Esophagus muscularis mucosa (tissue), 4 donors: ENCODE results near the gene LMNTD1. TPM values are rescaled to one million over a fixed set of nuclear protein-coding genes. Genes with fewer than 3 reads are reported as not detected.

Experiments
- DNase-seq: peaks from one replicate; pipeline ENCODE4 v3.0.0-alpha.2; 2017; ENCODE audit errors: extremely low spot score
- H3K27ac ChIP-seq, 4 donors: fragments of 200-600 bp; sonication (generic); replicated peaks in 1 of 4; 1 replicate in 3 of 4; 2 replicates in 1 of 4; pipeline ENCODE4 v1.5.1; 2016 to 2019; ENCODE audit warnings: mild to moderate bottlenecking in 1 of 4
- H3K27me3 ChIP-seq, 4 donors: fragments of 200-600 bp; sonication (generic); one replicate each; pipeline versions ENCODE4 v1.5.1 to v1.6.0; 2016 to 2019
- H3K36me3 ChIP-seq, 4 donors: fragments of 200-600 bp; sonication (generic); one replicate each; pipeline ENCODE4 v1.5.1; 2016 to 2019
- H3K4me1 ChIP-seq, 4 donors: fragments of 200-600 bp; sonication (generic); one replicate each; pipeline ENCODE4 v1.5.1; 2016 to 2019
- H3K4me3 ChIP-seq, 4 donors: fragments of 200-600 bp; sonication (generic); 1 replicate in 2 of 4; 2 replicates in 2 of 4; pipeline ENCODE4 v1.5.1; 2016 to 2019; ENCODE audit warnings: mild to moderate bottlenecking in 4 of 4, moderate library complexity in 1 of 4
- H3K9me3 ChIP-seq, 4 donors: fragments of 200-600 bp; sonication (generic); 1 replicate in 3 of 4; 2 replicates in 1 of 4; pipeline ENCODE4 v1.5.1; 2016 to 2019
- CTCF ChIP-seq, 3 experiments: fragments of 200-600 bp in 2 of 3; fragments of 450-650 bp in 1 of 3; sonication (generic) in 2 of 3; IDR thresholded peaks; one replicate each; pipeline ENCODE4 v1.5.1; 2017 to 2019; ENCODE audit warnings: antibody characterized with exemption in 3 of 3, mild to moderate bottlenecking in 2 of 3, moderate library complexity in 1 of 3
- EP300 ChIP-seq: sonication (generic); formaldehyde crosslinking; IDR thresholded peaks from one replicate; pipeline ENCODE4 v1.6.1; 2017; ENCODE audit warnings: antibody characterized with exemption
- POLR2A ChIP-seq: fragments of 450-650 bp; IDR thresholded peaks from one replicate; pipeline ENCODE4 v1.6.1; 2017; ENCODE audit warnings: antibody characterized with exemption, moderate library complexity, mild to moderate bottlenecking, low read depth
- POLR2AphosphoS5 ChIP-seq, 2 donors: sonication (generic); formaldehyde crosslinking; IDR thresholded peaks; one replicate each; pipeline ENCODE4 v1.6.1; 2017; ENCODE audit warnings: antibody characterized with exemption in 2 of 2
- WGBS: methylation state at CpG from one replicate; pipeline ENCODE4 v1.1.5; 2018; 5-methylcytosine and 5-hydroxymethylcytosine counted together
- intact Hi-C: fragments of 100-400 bp; cut with DNase I; formaldehyde crosslinking; loops from one replicate; pipeline ENCODE4 v1.15.1; 2023
- total RNA-seq, 4 donors: library from RNA; depleted of rRNA; stranded (reverse); fragments of >200 nt; gene quantifications; one replicate each; pipeline versions ENCODE4 v1.1.0 to v1.2.1, GENCODE V29; 2016

LMNTD1 gene
- total RNA-seq, 4 donors from 2014 or later = 0.75 to 1.8 (median 1.2) TPM; not detected in 1

DNA sequence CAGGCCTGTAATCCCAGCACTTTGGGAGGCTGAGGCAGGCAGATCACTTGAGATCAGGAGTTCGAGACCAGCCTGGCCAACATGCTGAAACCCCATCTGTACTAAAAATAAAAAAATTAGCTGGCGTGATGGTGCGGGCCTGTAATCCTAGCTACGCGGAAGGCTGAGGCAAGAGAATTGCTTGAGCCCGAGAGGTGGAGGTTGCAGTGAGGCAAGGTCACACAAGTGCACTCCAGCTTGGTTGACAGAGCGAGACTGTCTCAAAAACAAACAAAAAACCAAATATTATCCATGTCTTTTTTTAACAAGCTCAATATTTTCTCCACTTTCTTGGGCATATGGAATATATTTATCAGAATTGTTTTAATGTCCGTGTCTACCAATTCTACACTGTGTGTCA lies 89.6 kb downstream of the LMNTD1 start:
- no peaks in the 10 kb centered on the region for H3K9me3 ChIP-seq
- no peaks in the 10 kb centered on the region for H3K27me3 ChIP-seq
- intact Hi-C loops = no loop called here
- no peak for TF ChIP-seq POLR2AphosphoS5 (IDR thresholded peaks at IDR 0.05)
- TF ChIP-seq CTCF (IDR thresholded peaks at IDR 0.05) = no peak
- TF ChIP-seq EP300 = no peak
- TF ChIP-seq POLR2A = no peak
- no peaks in the 10 kb centered on the region for H3K36me3 ChIP-seq
- DNase-seq = peak; percentile 39
- H3K4me1 ChIP-seq = no peaks in the 10 kb centered on the region
- no peak overlapping the region for H3K27ac ChIP-seq
- H3K4me3 ChIP-seq = no peak overlapping the region
- 93% methylated on average over 8 of the region's 8 CpGs for WGBS

- Histone ChIP-seq H3K9me3 (no peaks in the 10 kb centered on the region), H3K27me3 (no peaks in the 10 kb centered on the region), H3K4me3 (no peak overlapping the region), H3K4me1 (peaks cover 0 to 5% (median 2%) of the 10 kb centered on the region in 4 donors), H3K27ac (no peak overlapping the region), H3K36me3 (no peaks in the 10 kb centered on the region)
- 95% methylated on average over 4 of the region's 4 CpGs for WGBS
- TF ChIP-seq POLR2AphosphoS5 (IDR thresholded peaks at IDR 0.05) (no peak), CTCF (IDR thresholded peaks at IDR 0.05) (no peak), EP300 (no peak), POLR2A (no peak)
- DNase-seq = peak; percentile 47
- intact Hi-C loops = no loop called here
These were observed 90.1 kb downstream of the LMNTD1 start for GRCh38 chr12:25463005-25463404.

DNA sequence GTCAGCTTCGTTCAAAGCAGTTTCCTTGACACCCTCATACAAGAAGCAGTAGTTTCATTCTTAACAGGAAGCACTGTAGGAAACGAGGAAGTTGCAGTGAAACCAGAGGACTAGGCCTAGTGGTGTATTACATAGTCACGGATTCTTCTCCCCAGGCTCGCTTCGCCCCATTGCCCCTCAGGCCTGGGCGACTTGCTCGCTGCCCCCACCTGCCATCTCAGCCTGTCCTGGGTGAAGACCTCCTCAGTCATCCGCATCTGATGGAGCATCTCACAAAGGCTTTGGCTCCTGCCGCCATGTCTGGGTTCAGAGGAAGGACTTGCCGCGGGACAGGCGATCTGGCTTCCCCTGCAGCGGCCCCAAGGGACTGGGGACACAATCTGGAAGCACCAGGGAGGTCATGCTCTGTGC lies 93.5 kb downstream of the LMNTD1 start:
- H3K9me3 ChIP-seq = no peaks in the 10 kb centered on the region
- DNase-seq = peak; percentile 64
- no peak for TF ChIP-seq CTCF (IDR thresholded peaks at IDR 0.05)
- no peak for TF ChIP-seq EP300
- TF ChIP-seq POLR2AphosphoS5 (IDR thresholded peaks at IDR 0.05) = no peak
- TF ChIP-seq POLR2A = no peak
- H3K4me1 ChIP-seq = peaks cover 0 to 10% (median 4%) of the 10 kb centered on the region in 4 donors
- no peak overlapping the region for H3K27ac ChIP-seq
- no peaks in the 10 kb centered on the region for H3K27me3 ChIP-seq
- no peaks in the 10 kb centered on the region for H3K36me3 ChIP-seq
- 56% methylated on average over 3 of the region's 13 CpGs for WGBS
- H3K4me3 ChIP-seq = no peak overlapping the region
- intact Hi-C loops = no loop called here

DNA sequence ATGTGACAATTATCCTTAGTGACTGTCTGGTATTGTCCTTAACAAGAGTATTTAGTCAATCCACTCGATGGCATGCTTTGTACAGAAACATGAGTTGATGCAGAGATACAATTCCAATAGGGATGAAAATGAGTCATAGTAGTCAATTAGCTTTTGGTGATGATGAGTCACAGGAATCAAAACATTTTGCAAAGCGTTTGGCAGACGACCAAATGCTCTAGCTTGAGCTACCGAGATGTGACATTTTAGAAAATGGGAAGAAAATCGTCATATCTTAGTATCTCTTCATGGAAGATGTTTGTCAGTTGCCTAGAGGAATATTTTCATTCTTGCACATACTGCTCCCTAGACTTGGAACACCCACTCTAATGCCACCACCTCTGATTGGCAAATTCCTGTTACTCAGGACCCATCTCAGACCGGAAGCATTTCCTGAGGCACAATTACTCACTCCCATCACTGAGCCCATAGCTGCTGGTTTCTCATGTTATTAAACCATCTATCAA lies 95.0 kb downstream of the LMNTD1 start:
- Histone ChIP-seq H3K4me3 (no peak overlapping the region), H3K27me3 (no peaks in the 10 kb centered on the region), H3K9me3 (no peaks in the 10 kb centered on the region), H3K4me1 (peaks cover 0 to 10% (median 4%) of the 10 kb centered on the region in 4 donors), H3K27ac (no peak overlapping the region), H3K36me3 (no peaks in the 10 kb centered on the region)
- DNase-seq = peak; percentile 53
- intact Hi-C loops = no loop called here
- WGBS = 24% methylated on average over 6 of the region's 6 CpGs
- TF ChIP-seq POLR2A (no peak), CTCF (IDR thresholded peaks at IDR 0.05) (no peak), POLR2AphosphoS5 (IDR thresholded peaks at IDR 0.05) (no peak), EP300 (no peak)

GRCh38 chr12:25456474-25456873 lies 96.6 kb downstream of the LMNTD1 start:
- Histone ChIP-seq H3K9me3 (no peaks in the 10 kb centered on the region), H3K36me3 (no peaks in the 10 kb centered on the region), H3K4me1 (peaks cover 0 to 10% (median 4%) of the 10 kb centered on the region in 4 donors), H3K4me3 (no peak overlapping the region), H3K27me3 (no peaks in the 10 kb centered on the region), H3K27ac (no peak overlapping the region)
- WGBS = 93% methylated on average over 4 of the region's 4 CpGs
- TF ChIP-seq EP300 = no peak
- no peak for TF ChIP-seq CTCF (IDR thresholded peaks at IDR 0.05)
- TF ChIP-seq POLR2A = no peak
- TF ChIP-seq POLR2AphosphoS5 (IDR thresholded peaks at IDR 0.05) = no peak
- intact Hi-C loops = no loop called here
- DNase-seq = peak; percentile 17
